CD4-positive, alpha-beta T cell treated with Interleukin-10 for 1 hour (primary cell): ENCODE data around the gene SYNE3.

Source experiments
- DNase-seq: peaks from one replicate; pipeline ENCODE4 v3.0.0-alpha.2; 2020

Gene SYNE3, protein sequence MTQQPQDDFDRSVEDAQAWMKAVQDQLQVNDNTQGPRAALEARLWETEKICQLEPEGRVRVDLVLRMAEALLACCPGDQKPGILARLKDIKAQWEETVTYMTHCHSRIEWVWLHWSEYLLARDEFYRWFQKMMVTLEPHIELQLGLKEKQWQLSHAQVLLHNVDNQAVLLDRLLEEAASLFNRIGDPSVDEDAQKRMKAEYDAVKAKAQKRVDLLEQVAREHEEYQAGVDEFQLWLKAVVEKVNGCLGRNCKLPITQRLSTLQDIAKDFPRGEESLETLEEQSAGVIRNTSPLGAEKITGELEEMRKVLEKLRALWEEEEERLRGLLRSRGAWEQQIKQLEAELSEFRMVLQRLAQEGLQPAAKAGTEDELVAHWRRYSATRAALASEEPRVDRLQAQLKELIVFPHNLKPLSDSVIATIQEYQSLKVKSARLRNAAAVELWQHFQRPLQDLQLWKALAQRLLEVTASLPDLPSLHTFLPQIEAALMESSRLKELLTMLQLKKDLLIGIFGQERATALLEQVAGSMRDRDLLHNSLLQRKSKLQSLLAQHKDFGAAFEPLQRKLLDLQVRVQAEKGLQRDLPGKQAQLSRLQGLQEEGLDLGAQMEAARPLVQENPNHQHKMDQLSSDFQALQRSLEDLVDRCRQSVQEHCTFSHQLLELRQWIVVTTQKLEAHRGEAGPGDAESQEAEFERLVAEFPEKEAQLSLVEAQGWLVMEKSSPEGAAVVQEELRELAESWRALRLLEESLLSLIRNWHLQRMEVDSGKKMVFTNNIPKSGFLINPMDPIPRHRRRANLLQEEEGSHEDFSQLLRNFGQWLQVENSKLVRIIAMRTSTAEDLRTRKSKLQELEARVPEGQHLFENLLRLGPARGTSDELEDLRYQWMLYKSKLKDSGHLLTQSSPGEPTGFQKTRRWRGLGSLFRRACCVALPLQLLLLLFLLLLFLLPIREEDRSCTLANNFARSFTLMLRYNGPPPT

DNA sequence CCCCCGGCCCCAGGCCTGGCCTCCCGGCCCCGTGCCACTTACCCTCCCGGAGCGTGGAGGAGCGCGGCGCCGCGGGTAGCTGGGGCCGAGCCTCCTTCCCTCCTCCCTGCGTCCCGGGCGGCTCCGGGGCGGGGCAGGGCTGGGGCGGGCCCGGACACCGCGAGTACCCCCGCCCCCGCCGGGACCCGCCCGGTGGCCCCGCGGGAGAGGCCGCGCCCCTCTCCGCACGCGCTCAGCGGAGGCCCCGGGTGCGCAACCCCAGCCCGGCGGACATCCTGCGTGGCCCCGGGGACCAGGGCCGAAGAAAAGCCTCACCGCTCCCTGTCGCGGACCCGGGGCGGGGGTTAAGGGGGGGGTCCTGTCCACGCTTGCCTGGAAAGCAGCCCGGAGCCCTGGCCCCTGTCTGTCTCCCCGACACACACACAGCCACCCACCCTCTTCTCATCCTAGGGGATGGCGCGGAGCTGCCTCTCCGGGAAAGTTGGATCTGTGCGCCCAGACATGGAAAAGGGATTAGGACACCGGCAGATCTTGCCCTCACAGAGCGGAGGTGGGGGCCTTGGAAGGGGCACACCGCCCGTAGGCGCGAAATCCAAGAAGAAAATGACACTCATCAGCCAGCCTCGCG lies at the start of gene SYNE3:
Gene SYNE3, minus strand, starts transcription at position 97 of the 628 bp plus-strand sequence. CDS start 40,829 bp downstream, outside the sequence.
- DNase-seq = peak; percentile 66

- DNase-seq = no peak
Measured at GRCh38 chr14:95564060-95564459, 47.6 kb upstream of the SYNE3 start.

GRCh38 chr14:95562892-95563685 lies 46.6 kb upstream of the SYNE3 start:
- DNase-seq = no peak

DNA sequence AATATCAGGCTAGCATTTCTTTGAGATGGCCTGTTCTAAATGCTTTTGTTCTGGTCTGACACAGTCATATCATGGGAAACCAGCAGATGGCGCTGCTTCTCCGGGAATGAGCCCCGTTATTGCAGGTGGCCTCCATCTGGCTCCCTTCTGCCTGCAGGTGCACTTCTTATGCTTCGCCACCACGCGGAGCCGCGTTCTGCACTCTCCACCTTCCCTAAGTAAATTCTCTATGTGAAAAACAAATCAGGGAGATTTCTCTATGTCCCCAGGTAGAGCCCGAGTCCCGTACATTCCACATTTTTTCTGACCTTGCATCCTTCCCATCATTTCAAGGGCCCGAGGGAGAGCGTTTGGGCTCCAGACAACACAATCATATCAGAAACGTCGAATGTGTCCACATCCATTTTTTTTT lies 44.6 kb upstream of the SYNE3 start:
- DNase-seq = peak; percentile 81

DNA sequence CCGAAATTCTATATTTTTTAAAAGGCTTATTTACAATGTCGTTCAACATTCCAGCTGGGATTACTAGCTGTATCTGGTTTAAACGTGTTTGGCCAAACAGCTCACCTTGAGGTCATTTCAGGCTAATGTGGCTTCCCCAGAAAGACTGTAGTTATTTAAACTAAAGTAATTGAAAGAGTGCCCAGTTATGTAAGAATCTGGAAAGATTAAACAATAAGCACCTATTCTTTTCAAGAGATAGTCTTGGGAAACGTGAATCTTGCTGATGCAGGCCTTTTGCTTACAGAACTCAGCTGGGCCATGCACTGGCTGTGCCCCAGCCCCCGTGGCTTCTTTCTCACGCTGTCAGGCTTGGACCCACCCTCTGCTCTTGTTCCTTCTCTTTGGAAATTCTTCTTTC lies 42.8 kb upstream of the SYNE3 start:
- no peak for DNase-seq

DNA sequence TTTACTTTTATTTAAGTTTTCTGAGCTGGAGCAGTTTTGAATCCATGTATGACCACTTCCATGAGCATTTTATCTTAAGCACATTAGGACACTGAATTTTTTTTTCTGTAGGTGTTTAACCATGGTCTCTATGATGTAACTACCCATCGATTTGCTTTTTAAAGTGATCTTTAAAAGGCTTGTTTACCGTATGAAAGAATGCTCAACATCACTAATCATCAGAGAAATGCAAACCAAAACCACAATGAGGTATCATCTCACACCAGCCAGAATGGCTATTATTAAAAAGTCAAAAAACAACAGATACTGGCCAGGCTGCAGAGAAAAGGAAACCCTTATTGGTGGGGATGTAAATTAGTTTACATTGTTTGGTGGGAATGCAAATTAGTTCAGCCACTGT lies 41.4 kb upstream of the SYNE3 start:
- no peak for DNase-seq

- no peak for DNase-seq
Measured at GRCh38 chr14:95557291-95557690, 40.8 kb upstream of the SYNE3 start.

DNA sequence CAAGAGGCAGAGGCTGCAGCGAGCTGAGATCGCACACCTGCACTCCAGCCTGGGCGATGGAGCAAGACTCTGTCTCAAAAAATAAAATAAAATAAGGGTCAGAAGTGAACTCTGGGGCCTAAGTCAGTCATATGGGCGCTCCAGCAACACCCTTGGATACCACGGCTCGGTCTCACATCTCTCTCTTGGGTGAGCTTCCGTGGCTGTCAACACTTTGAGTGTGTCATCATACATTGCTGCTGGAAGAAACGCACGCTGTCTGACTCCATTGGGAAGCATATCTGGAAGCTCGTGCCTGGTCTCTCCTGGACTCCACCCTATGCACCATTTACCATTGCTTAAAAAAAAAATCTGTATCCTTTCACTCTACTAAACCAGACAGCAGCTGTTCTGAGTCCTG lies 38.6 kb upstream of the SYNE3 start:
- DNase-seq = no peak

- DNase-seq = no peak
Measured at GRCh38 chr14:95553141-95553540, 36.7 kb upstream of the SYNE3 start.

DNA sequence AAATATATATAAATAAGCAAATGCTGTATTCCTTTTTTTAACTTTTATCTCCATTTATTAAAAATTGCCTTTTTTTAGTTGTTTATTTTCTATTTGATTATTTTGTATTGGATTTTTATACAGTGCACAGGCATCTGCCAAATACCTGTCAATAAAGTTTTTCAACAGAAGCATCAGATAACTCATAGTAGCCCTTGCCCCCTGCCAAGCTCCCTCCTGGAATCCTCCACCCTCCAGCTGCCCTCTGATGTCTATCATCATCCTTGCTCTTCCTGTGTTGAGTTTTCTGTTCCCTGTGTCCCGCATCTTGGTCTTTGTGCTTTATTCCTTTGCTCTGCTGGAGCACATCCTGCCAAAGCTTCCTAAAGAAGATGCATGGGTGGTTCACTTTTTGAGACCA lies 35.0 kb upstream of the SYNE3 start:
- no peak for DNase-seq

DNA sequence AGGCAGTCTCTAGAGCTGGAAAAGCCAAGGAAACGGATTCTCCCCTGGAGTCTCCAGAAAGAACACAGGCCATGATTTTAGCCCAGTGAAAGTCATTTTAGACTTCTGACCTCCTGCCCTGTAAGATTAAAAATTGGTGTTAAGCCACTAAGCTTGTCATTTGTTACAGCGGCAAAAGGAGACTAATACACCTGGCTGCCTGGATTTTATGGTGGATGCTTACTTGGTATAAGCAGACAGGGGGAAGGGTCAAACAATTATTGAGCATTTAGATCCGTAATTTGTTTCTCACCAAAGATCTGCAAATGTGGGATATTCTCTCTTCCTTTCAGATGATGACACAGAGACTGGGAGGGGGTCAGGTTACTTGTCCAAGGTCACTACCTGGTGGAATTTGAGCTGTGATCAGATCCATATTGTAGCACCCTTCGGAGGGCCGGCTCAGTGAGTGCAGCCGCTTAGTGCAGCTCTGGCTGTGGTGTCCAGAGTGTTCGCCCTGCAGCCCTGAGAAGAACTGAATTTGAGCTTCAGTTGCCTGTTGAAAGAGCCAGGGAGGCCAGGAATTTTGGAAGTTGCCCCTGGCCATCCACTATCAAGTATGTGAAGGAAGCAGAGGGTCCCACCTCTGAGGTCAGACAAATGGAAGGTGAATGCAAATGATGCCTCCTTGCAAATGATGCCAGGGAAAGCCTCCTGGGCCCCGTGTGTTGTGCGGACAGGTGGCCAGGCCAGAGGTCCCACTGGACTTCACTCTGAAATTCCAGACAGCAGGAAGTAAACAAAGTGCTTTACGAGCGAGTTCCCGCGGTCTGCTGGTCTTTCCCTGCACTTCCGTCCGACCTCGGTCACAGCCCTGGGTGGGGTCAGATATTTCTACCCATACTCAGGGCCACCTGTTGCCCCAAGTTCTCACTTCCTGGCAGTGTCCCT lies 33.5 kb upstream of the SYNE3 start:
- DNase-seq = no peak

DNA sequence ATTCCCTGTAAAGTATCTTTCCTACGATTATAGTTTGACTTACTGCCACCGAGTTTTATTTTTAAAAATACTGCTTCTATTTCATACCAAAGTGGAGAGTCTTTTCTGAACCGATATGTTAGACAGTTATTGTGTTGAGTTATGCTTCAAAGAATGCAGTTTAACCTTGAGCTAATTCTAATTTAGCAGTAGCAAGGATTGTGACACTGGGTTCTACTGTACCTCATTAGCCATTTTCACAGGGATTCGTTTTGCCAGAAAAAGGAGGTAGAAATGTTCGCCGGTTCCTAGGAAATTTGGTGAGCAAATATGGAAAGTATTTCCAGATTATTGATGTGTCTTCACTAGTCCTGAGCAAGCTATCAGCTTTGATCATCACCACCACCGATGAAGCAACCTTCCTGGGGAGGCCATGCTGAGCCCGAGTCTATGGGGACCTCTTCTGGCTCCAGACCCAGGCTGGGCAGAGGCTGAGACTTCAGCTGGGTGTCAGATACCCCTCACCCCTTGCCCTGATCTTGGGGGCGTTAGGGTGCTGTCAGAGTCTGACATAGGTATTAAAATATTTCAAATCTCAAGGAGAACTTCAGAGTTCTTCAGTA lies 32.0 kb upstream of the SYNE3 start:
- no peak for DNase-seq

DNA sequence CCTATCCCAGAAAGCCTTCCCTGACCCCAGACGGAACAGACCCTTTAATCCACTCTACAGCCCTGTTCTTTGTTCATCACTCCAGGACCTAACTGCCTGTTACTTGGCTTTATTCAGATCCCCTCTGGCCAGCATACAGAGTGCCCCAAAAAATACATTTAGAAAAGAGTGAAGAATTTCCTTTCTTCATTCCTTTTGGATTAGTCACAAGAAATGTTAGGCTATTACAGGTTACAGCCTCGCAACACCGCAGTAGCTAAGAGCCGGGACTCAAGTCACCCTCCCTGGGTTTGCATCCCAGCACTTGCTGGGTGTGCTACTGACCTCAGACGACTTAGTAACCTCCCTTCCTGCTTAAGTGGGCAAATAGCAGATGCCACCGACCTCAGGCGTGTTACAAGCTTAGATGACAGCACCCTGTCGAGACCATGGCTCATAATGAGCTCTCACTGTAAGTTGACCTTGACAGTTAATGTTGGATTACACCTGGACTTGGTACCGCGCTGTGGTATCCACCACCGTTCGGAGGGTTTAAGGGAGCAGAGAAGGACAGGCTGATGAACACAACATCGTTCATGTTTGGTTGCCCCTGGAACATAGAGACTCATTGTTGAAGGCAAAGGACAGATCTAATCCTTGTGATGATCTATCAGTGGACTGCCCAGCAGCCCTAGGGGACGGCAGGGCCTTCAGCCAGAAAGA lies 31.3 kb upstream of the SYNE3 start:
- no peak for DNase-seq

- DNase-seq = no peak
Measured at GRCh38 chr14:95547272-95547625, 30.8 kb upstream of the SYNE3 start.

GRCh38 chr14:95545515-95546168 lies 29.2 kb upstream of the SYNE3 start:
- no peak for DNase-seq

GRCh38 chr14:95544588-95544987 lies 28.1 kb upstream of the SYNE3 start:
- DNase-seq = no peak

DNA sequence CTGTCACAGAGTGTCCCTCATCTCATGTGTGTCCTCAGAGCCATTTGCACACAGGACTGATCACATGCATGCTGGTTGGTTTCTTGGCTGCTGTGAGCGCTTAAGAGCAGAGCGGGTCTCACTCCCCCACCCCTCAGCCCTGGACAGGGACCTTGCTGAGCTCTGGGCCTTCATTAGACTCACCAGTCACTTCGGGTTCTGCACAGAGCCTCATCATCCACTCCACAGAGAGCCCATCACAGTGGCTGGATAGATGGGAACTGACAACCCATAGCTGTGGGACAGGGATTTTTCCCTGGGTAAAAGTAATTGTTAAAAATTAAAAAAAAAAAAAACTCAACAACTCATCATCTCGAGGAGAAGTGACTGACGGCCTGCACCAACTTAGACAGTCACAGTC lies 26.6 kb upstream of the SYNE3 start:
- DNase-seq = no peak

- DNase-seq = no peak
Measured at GRCh38 chr14:95541932-95542930, 25.8 kb upstream of the SYNE3 start.
